Ovary (tissue), 3 donors: ENCODE data around the gene FRMD5.

Experiments
- CTCF ChIP-seq, 3 donors: fragments of 450-650 bp in 2 of 3; fragments of 200-600 bp in 1 of 3; IDR thresholded peaks; one replicate each; pipeline versions ENCODE4 v1.5.1 to v1.8.0; 2016 to 2022; ENCODE audit warnings: antibody characterized with exemption in 3 of 3, mild to moderate bottlenecking in 1 of 3
- EP300 ChIP-seq: sonication (generic); formaldehyde crosslinking; IDR thresholded peaks from one replicate; pipeline ENCODE4 v1.6.1; 2017; ENCODE audit warnings: antibody characterized with exemption
- POLR2A ChIP-seq: fragments of 450-650 bp; IDR thresholded peaks from one replicate; pipeline ENCODE4 v1.6.1; 2017; ENCODE audit warnings: antibody characterized with exemption, mild to moderate bottlenecking, moderate library complexity
- donor health status: DM: no; HTN: no; CAD: no.

- no peak for TF ChIP-seq CTCF (IDR thresholded peaks at IDR 0.05)
- no peak for TF ChIP-seq POLR2A
- no peak for TF ChIP-seq EP300
Observed at GRCh38 chr15:43991206-43991605, 203.9 kb downstream of the FRMD5 start.
